Non-pigmented ciliary epithelial cell (primary cell): ENCODE measurements around the gene SAC3D1.
A peak's percentile ranks its signal among the peaks of the same experiment; 100 is the strongest.
"Not testable (repeated sequence)": the region's sequence is repeated elsewhere in the genome, so short reads cannot be mapped to it uniquely, and the experiment has no call there.

ENCODE experiments used
- DNase-seq: peaks from one replicate; pipeline ENCODE4 v3.0.0-alpha.2; 2010; ENCODE audit warnings: low read depth

The SAC3D1 gene

GRCh38 chr11:65040847-65041622, at the start of gene SAC3D1:
TSS of gene SAC3D1 (plus strand) at chr11:65041210. CDS start at chr11:65041293, 83 bp downstream.
- peak; percentile 62 for DNase-seq

DNA sequence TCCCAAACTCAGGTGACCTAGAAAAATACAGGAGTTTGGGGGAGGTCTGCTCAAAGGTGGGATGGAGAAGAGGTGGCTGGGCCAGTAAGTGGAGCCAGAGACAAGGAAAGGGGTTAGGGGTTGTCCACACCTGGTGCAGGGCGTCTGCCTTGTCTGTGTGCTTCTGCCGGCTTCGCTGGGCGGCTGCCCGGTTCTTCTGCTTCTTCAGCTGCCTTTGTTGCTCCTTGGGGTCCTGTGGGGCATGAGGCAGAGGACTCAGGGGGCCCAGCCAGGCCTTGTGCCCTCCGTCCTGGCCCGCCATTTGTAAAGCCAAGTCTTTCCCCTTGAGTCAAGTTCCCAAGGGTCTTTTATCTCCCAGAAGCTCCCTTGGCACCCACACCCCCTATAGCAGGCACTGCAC, 46.7 kb upstream of the SAC3D1 start:
- DNase-seq: no peak

DNA sequence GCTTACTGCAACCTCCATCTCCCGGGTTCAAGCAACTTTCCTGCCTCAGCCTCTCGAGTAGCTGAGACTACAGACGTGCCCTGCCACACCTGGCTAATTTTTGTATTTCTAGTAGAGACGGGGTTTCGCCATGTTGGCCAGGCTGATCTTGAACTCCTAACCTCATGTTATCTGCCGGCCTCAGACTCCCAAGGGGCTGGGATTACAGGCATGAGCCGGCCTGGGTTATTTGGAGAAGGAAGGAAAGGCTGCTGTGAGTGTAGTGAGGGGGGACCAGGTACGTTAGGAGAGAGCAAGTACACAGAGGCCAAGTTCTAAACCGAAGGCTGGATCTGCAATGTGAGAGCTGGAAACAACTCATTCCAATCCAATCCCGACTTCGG, 44.7 kb upstream of the SAC3D1 start:
- no peak for DNase-seq

GRCh38 chr11:64996710-64997380, 44.2 kb upstream of the SAC3D1 start, which contains the start of gene BATF2:
TSS of gene BATF2 (minus strand) at chr11:64996971. CDS start at chr11:64996914, 57 bp downstream.
- no peak for DNase-seq

- no peak for DNase-seq
Measured at GRCh38 chr11:64998141-64998540, 42.9 kb upstream of the SAC3D1 start.

- no peak for DNase-seq
Measured at GRCh38 chr11:64998690-64999431, 42.1 kb upstream of the SAC3D1 start.

- DNase-seq: no peak
Measured at GRCh38 chr11:64999478-64999877, 41.5 kb upstream of the SAC3D1 start.

- DNase-seq: no peak
Measured at GRCh38 chr11:65002706-65003105, 38.3 kb upstream of the SAC3D1 start.

- no peak for DNase-seq
Measured at GRCh38 chr11:65003282-65003681, 37.7 kb upstream of the SAC3D1 start.

DNA sequence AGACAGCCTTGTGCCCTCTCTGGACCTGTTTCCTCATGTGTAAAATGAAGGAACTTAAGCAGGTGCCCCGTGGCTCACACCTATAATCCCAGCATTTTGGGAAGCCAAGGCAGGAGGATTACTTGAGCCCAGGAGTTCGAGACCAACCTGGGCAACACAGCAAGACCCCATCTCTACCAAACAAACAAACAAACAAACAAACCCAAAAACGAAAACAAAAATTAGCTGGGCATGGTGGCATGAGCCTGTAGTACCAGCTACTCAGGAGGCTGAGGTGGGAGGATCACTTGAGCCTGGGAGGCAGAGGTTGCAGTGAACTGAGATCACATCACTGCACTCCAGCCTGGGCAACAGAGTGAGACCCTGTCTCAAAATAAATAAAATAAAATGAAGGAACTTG, 37.0 kb upstream of the SAC3D1 start:
- DNase-seq: not testable (repeated sequence)

GRCh38 chr11:65008016-65008415, 33.0 kb upstream of the SAC3D1 start:
- DNase-seq: no peak

DNA sequence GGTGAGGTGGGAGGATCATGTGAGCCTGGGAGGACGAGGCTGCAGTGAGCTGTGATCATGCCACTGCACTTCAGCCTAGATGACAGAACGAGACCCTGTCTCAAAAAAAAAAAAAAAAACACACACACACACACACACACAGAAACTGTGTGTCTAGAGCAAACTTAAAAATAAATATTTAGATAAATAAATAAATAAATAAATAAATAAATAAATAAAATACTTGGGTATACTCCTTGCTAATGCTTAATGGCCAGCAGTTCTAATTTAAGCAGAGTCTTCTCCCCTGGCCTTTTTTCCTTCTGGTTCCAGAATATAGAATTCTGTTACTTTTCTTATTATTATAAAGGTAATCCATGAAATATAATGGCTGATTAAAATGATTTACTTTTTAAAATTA, 32.1 kb upstream of the SAC3D1 start:
- no peak for DNase-seq

- DNase-seq: no peak
Measured at GRCh38 chr11:65013130-65013887, 27.7 kb upstream of the SAC3D1 start.

DNA sequence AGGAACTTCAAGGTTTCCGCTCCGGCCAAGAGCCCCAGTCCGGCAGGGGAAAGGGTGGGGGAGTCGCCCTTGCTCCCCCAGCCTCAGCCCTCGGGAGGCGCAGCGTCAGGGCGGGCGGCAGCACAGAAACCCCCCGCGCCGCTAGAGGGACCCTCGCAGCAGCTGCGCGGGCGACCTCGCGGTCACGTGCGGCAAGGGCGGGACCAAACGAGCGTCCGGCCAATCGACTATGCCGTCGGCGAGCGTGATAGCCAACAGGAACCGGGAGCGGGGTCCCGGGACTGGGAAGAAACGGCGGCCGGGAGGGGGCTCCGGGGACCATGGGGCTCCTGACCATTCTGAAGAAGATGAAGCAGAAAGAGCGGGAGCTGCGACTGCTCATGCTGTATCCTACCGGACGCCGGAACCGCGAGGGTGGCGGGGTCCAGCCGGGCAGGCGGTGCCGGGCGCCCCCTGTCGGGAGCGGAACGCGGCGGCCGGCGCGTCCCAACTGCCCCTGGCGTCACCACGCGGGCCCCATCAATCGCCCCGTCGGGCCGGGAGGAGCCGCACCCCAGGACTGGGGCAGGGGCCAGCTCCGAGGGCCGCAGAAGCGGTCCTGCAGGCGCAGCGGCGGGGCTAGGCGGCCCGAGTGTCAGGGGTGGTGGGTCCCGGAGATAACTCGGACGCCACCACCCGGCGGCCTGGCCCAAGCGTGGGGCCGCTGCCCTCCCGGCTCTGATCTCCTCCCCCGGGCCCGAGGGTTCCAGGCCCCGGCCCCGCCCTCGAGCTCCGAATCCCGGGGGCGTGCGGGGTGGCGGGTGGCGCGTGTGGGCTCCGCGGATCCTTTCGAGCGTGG, 26.9 kb upstream of the SAC3D1 start, which contains the start of gene ARL2:
ARL2 (plus strand) TSS at position 273 of the 838 bp plus-strand sequence; CDS start at position 321, 48 bp downstream.
- DNase-seq: no peak

- DNase-seq: no peak
Measured at GRCh38 chr11:65014726-65015227, 26.2 kb upstream of the SAC3D1 start.

DNA sequence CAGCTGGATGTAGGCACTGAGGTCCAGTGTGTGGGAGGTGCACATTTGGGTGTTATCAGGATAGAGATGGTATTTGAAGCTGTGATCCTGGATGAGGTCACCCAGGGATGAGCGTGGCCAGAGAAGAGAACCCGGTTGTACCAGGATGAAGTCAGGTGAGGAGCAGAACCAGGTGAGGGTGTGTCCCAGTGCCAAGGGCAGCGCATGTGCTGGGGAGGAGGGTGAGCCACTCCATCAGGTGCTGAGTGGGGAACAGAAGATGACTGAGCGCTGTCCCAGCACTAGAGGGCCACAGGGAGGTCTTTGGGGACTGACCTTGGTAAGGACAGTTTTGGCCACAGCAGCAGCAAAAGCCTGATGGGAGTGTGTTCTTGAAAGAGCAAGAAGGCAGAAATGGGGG, 24.3 kb upstream of the SAC3D1 start:
- no peak for DNase-seq

DNA sequence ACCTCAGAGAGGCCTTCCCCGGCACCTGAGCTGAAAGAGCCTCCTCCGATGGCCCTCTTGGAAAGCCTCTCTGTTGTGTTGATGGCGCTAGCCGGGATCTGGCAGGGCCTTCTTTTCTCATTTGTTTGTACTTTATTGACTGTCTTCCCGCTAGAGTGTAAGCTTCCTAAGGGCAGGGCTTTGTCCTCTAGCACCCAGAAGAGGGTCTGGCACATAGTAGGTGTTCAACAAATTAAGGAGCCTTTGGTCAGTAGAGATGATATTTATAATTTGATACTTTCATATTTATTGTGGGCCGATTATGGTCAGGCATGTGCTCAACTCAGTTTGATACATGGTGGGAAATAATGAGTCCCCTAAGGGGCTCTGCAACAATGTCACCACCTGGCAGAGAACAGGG, 23.1 kb upstream of the SAC3D1 start:
- no peak for DNase-seq

GRCh38 chr11:65019824-65020223, 21.2 kb upstream of the SAC3D1 start:
- no peak for DNase-seq

DNA sequence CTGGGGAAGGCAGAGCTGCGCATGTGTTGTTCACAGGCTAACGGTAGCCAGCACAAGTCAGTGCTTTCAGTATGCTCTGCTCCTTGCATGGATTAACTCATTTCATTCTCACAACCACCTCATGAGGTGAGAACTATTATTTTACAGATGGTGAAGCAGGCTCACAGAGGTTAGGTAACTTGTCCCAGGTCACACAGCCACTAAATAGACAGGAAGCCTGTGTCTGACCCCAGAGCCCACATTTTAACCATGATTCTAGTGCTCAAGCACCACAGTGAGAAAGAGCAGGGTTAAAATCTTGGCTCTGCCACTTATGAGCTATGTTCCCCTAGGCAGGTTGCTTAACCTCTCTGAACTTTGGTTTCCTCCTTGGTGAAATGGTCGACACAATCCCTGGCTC, 20.0 kb upstream of the SAC3D1 start:
- no peak for DNase-seq

DNA sequence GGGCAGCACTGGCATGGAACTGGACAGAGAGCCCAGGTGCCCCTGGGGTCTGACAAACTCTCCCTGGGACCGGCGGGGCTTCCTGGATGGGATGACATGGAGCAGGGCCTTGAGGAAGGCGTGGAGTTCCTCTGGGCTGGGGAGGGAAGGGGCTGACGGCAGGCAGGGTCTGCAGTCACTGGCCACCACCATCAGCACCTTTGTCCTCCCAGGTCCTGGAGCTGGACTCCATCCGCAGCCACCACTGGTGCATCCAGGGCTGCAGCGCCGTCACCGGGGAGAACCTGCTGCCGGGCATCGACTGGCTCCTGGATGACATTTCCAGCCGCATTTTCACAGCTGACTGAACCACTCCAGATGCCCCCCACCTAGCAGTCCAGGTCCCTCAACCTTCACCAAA, 19.5 kb upstream of the SAC3D1 start:
- no peak for DNase-seq

DNA sequence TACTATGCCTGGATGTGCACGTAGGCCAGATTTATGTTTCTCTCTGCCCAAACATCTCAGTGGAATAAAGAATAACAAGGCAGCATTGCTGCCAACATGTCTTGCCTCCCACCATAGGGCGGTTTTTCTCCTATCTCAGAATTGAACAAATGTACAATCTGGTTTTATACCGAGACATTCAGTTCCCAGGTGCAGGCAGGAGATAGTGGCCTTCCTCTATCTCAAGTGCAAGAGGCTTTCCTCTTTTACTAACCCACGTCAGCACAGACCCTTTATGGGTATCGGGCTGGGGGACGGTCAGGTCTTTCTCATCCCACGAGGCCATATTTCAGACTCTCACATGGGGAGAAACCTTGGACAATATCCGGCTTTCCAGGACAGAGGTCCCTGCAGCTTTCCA, 17.5 kb upstream of the SAC3D1 start:
- not testable (repeated sequence) for DNase-seq
